ENCODE measurements around the gene LRRN3.

- TF ChIP-seq POLR2A (IDR thresholded peaks at IDR 0.05; ENCODE audit: low read depth) = no peak
- no peak for TF ChIP-seq CTCF (IDR thresholded peaks at IDR 0.05)
Measured at GRCh38 chr7:111045449-111045848, 45.5 kb upstream of the LRRN3 start.

Data from esophagus muscularis mucosa (tissue), 3 donors.